ENCODE data around the gene CYP4Z1. TPM values are rescaled to one million over a fixed set of nuclear protein-coding genes. Genes with fewer than 3 reads are reported as not detected.
"Not testable (repeated sequence)": the region's sequence is repeated elsewhere in the genome, so short reads cannot be mapped to it uniquely, and the experiment has no call there.

The CYP4Z1 gene
- total and polyA plus RNA-seq, 2 experiments from 2014 or later, result not detected

- H3K9me2 ChIP-seq (ENCODE audit: insufficient read depth); H3K27me3 ChIP-seq (replicated peaks; ENCODE audit: insufficient read depth); H3F3A ChIP-seq (ENCODE audit: insufficient read depth); H3K4me3 ChIP-seq; H3K79me2 ChIP-seq (ENCODE audit: insufficient read depth); H3K4me1 ChIP-seq (ENCODE audit: insufficient read depth); H3K9ac ChIP-seq; H3K4me2 ChIP-seq (ENCODE audit: unreplicated experiment); H2AFZ ChIP-seq; H4K20me1 ChIP-seq (ENCODE audit: insufficient read depth); H3K27ac ChIP-seq; in situ Hi-C loops (cut with MboI); DNase-seq; H3K9me3 ChIP-seq (ENCODE audit: low read depth); H3K36me3 ChIP-seq (ENCODE audit: low read depth): not testable (repeated sequence)
- WGBS, 2 experiments (ENCODE audit: low coverage in 1 of 2, low lambda C conversion rate in 2 of 2, missing lambda C conversion rate in 2 of 2), result 51 to 70% methylated on average over 2 of the region's 2 CpGs
Observed at GRCh38 chr1:47126997-47127396, 60.0 kb downstream of the CYP4Z1 start.

GRCh38 chr1:47128221-47128620, 61.2 kb downstream of the CYP4Z1 start:
- Histone ChIP-seq H3K4me2 (ENCODE audit: unreplicated experiment) (no peak overlapping the region), H3K9me2 (ENCODE audit: insufficient read depth) (no peaks in the 10 kb centered on the region), H3K4me3 (no peak overlapping the region), H4K20me1 (ENCODE audit: insufficient read depth) (no peaks in the 10 kb centered on the region), H2AFZ (no peak overlapping the region), H3K4me1 (ENCODE audit: insufficient read depth) (no peaks in the 10 kb centered on the region), H3K9me3 (ENCODE audit: low read depth) (no peaks in the 10 kb centered on the region), H3K27me3 (replicated peaks; ENCODE audit: insufficient read depth) (no peaks in the 10 kb centered on the region), H3K9ac (no peak overlapping the region), H3F3A (ENCODE audit: insufficient read depth) (no peaks in the 10 kb centered on the region), H3K27ac (no peak overlapping the region), H3K36me3 (ENCODE audit: low read depth) (no peaks in the 10 kb centered on the region), H3K79me2 (ENCODE audit: insufficient read depth) (no peaks in the 10 kb centered on the region)
- DNase-seq, result no peak
- TF ChIP-seq EZH2phosphoT487 (IDR thresholded peaks at IDR 0.05; ENCODE audit: insufficient read depth, low read depth) (no peak), EZH2 (IDR thresholded peaks at IDR 0.05; ENCODE audit: insufficient read depth, poor library complexity, severe bottlenecking) (no peak)
- WGBS, 2 experiments (ENCODE audit: low coverage in 1 of 2, low lambda C conversion rate in 2 of 2, missing lambda C conversion rate in 2 of 2), result 45 to 54% methylated on average over 1 of the region's 1 CpG
- in situ Hi-C loops (cut with MboI), result no loop called here

GRCh38 chr1:47128854-47129253, 61.8 kb downstream of the CYP4Z1 start:
- DNase-seq; H4K20me1 ChIP-seq (ENCODE audit: insufficient read depth); H3K4me2 ChIP-seq (ENCODE audit: unreplicated experiment); H3K27ac ChIP-seq; H3F3A ChIP-seq (ENCODE audit: insufficient read depth); H3K9me2 ChIP-seq (ENCODE audit: insufficient read depth); in situ Hi-C loops (cut with MboI); H3K79me2 ChIP-seq (ENCODE audit: insufficient read depth); H3K9ac ChIP-seq; H2AFZ ChIP-seq; H3K9me3 ChIP-seq (ENCODE audit: low read depth); H3K4me3 ChIP-seq; H3K36me3 ChIP-seq (ENCODE audit: low read depth); H3K27me3 ChIP-seq (replicated peaks; ENCODE audit: insufficient read depth); H3K4me1 ChIP-seq (ENCODE audit: insufficient read depth): not testable (repeated sequence)
- WGBS, 2 experiments (ENCODE audit: low coverage in 1 of 2, low lambda C conversion rate in 2 of 2, missing lambda C conversion rate in 2 of 2), result 22 to 32% methylated on average over 2 of the region's 2 CpGs

- in situ Hi-C loops (cut with MboI); DNase-seq: not testable (repeated sequence)
Observed at GRCh38 chr1:47129489-47130230, 62.6 kb downstream of the CYP4Z1 start.

DNA sequence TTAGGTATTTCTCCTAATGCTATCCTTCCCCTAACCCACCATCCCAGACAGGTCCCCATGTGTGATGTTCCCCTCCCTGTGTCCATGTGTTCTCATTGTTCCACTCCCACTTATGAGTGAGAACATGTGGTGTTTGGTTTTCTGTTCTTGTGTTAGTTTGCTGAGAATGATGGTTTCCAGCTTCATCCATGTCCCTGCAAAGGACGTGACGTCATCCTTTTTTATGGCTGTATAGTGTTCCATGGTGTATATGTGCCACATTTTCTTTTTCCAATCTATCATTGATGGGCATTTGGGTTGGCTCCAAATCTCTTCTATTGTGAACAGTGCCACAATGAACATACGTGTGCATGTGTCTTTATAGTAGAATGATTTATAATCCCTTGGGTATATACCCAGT, 65.6 kb downstream of the CYP4Z1 start:
- WGBS, 2 experiments (ENCODE audit: low coverage in 1 of 2, low lambda C conversion rate in 2 of 2, missing lambda C conversion rate in 2 of 2), result 65 to 67% methylated on average over 3 of the region's 3 CpGs
- DNase-seq; in situ Hi-C loops (cut with MboI): not testable (repeated sequence)

More at GRCh38 chr1:47129489-47130230, 62.6 kb downstream of the CYP4Z1 start:
- not testable (repeated sequence) for H3K9me2 ChIP-seq (ENCODE audit: insufficient read depth); H3K36me3 ChIP-seq (ENCODE audit: low read depth); H3K4me2 ChIP-seq (ENCODE audit: unreplicated experiment); H3K4me3 ChIP-seq; H3K9me3 ChIP-seq (ENCODE audit: low read depth); H4K20me1 ChIP-seq (ENCODE audit: insufficient read depth); H2AFZ ChIP-seq; H3F3A ChIP-seq (ENCODE audit: insufficient read depth); H3K27me3 ChIP-seq (replicated peaks; ENCODE audit: insufficient read depth); H3K4me1 ChIP-seq (ENCODE audit: insufficient read depth); H3K79me2 ChIP-seq (ENCODE audit: insufficient read depth); H3K9ac ChIP-seq; H3K27ac ChIP-seq
- 45 to 55% methylated on average over 8 of the region's 8 CpGs for WGBS, 2 experiments (ENCODE audit: low coverage in 1 of 2, low lambda C conversion rate in 2 of 2, missing lambda C conversion rate in 2 of 2)

More for the DNA sequence above, 65.6 kb downstream of the CYP4Z1 start:
- H3K4me2 ChIP-seq (ENCODE audit: unreplicated experiment); H3K4me1 ChIP-seq (ENCODE audit: insufficient read depth); H3K9me3 ChIP-seq (ENCODE audit: low read depth); H2AFZ ChIP-seq; H3K4me3 ChIP-seq; H4K20me1 ChIP-seq (ENCODE audit: insufficient read depth); H3F3A ChIP-seq (ENCODE audit: insufficient read depth); H3K27me3 ChIP-seq (replicated peaks; ENCODE audit: insufficient read depth); H3K36me3 ChIP-seq (ENCODE audit: low read depth); H3K9ac ChIP-seq; H3K79me2 ChIP-seq (ENCODE audit: insufficient read depth); H3K9me2 ChIP-seq (ENCODE audit: insufficient read depth); H3K27ac ChIP-seq: not testable (repeated sequence)
